PFSK-1 (cell line): ENCODE results near the gene NEDD9.

ENCODE experiments used
- FOXP2 ChIP-seq: optimal IDR thresholded peaks from 2 replicates; pipeline ENCODE3; 2011; ENCODE audit warnings: borderline replicate concordance, control low read depth, inconsistent platforms; ENCODE audit not compliant: insufficient read depth; ENCODE audit errors: extremely low read length, extremely low read depth
- POLR2AphosphoS5 ChIP-seq: IDR thresholded peaks from 2 replicates; pipeline ENCODE4 v1.6.1; 2012; ENCODE audit warnings: low read depth, mild to moderate bottlenecking, control low read depth, low read length, moderate library complexity
- SIN3A ChIP-seq: IDR thresholded peaks from 2 replicates; pipeline ENCODE4 v1.6.1; 2012; ENCODE audit warnings: mild to moderate bottlenecking, low read length, moderate library complexity, borderline replicate concordance; ENCODE audit not compliant: insufficient read depth
- TAF1 ChIP-seq: IDR thresholded peaks from 2 replicates; pipeline ENCODE4 v1.6.1; 2012; ENCODE audit warnings: low read length, control low read depth, borderline replicate concordance; ENCODE audit not compliant: insufficient read depth
- TF ChIP-seq, protein P1 (sequence below), 2 experiments: IDR thresholded peaks; 2 replicates each; pipeline versions ENCODE4 v1.6.1 to v1.8.0; 2011 to 2012; ENCODE audit warnings: low read depth in 2 of 2, low read length in 2 of 2, control low read depth in 1 of 2, inconsistent platforms in 1 of 2, mild to moderate bottlenecking in 1 of 2, moderate library complexity in 1 of 2; ENCODE audit not compliant: insufficient read depth in 1 of 2

- TF ChIP-seq, protein P1, sequence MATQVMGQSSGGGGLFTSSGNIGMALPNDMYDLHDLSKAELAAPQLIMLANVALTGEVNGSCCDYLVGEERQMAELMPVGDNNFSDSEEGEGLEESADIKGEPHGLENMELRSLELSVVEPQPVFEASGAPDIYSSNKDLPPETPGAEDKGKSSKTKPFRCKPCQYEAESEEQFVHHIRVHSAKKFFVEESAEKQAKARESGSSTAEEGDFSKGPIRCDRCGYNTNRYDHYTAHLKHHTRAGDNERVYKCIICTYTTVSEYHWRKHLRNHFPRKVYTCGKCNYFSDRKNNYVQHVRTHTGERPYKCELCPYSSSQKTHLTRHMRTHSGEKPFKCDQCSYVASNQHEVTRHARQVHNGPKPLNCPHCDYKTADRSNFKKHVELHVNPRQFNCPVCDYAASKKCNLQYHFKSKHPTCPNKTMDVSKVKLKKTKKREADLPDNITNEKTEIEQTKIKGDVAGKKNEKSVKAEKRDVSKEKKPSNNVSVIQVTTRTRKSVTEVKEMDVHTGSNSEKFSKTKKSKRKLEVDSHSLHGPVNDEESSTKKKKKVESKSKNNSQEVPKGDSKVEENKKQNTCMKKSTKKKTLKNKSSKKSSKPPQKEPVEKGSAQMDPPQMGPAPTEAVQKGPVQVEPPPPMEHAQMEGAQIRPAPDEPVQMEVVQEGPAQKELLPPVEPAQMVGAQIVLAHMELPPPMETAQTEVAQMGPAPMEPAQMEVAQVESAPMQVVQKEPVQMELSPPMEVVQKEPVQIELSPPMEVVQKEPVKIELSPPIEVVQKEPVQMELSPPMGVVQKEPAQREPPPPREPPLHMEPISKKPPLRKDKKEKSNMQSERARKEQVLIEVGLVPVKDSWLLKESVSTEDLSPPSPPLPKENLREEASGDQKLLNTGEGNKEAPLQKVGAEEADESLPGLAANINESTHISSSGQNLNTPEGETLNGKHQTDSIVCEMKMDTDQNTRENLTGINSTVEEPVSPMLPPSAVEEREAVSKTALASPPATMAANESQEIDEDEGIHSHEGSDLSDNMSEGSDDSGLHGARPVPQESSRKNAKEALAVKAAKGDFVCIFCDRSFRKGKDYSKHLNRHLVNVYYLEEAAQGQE (IDR thresholded peaks at IDR 0.05; ENCODE audit: insufficient read depth in 1 of 2, low read depth in 2 of 2, low read length in 2 of 2) = no peak
- TF ChIP-seq POLR2AphosphoS5 (no peak), TAF1 (no peak), FOXP2 (no peak), SIN3A (no peak)
Measured at GRCh38 chr6:11260249-11261038, 28.0 kb upstream of the NEDD9 start.
